KMS-11 (cell line): ENCODE data around the gene UTS2B.

Experiments used
- H2AFZ ChIP-seq: fragments of 200-600 bp; sonication (generic); 2 replicates; pipeline ENCODE4 v1.6.1; 2016; ENCODE audit warnings: antibody characterized with exemption, mixed run types, low read depth
- H3K27ac ChIP-seq: fragments of 200-600 bp; sonication (generic); 2 replicates; pipeline ENCODE4 v1.6.1; 2016; ENCODE audit warnings: mild to moderate bottlenecking, mixed run types
- H3K27me3 ChIP-seq: fragments of 200-600 bp; sonication (generic); 2 replicates; pipeline ENCODE4 v1.6.1; 2017; ENCODE audit warnings: mild to moderate bottlenecking, low read depth, mixed run types, moderate library complexity; ENCODE audit not compliant: insufficient read depth
- H3K36me3 ChIP-seq: fragments of 200-600 bp; sonication (generic); 2 replicates; pipeline ENCODE4 v1.6.1; 2017; ENCODE audit warnings: mild to moderate bottlenecking, mixed run types; ENCODE audit not compliant: insufficient read depth
- H3K4me1 ChIP-seq: fragments of 200-600 bp; sonication (generic); 2 replicates; pipeline ENCODE4 v1.6.1; 2016; ENCODE audit warnings: mild to moderate bottlenecking, low read depth, mixed run types; ENCODE audit not compliant: poor library complexity, severe bottlenecking
- H3K4me2 ChIP-seq: fragments of 200-600 bp; sonication (generic); 2 replicates; pipeline ENCODE4 v1.7.0; 2016; ENCODE audit warnings: mild to moderate bottlenecking, mixed run types
- H3K4me3 ChIP-seq: fragments of 200-600 bp; sonication (generic); IDR thresholded peaks from 2 replicates; pipeline ENCODE4 v1.6.1; 2017; ENCODE audit warnings: low read depth, low read length, mixed read lengths; ENCODE audit not compliant: insufficient read depth
- H3K79me2 ChIP-seq: fragments of 200-600 bp; sonication (generic); 2 replicates; pipeline ENCODE4 v1.6.1; 2016; ENCODE audit warnings: low read depth, mixed run types; ENCODE audit not compliant: insufficient read depth
- H3K9ac ChIP-seq: fragments of 200-600 bp; sonication (generic); 2 replicates; pipeline ENCODE4 v1.6.1; 2016; ENCODE audit warnings: mild to moderate bottlenecking, mixed run types
- H4K20me1 ChIP-seq: fragments of 200-600 bp; sonication (generic); 2 replicates; pipeline ENCODE4 v1.6.1; 2016; ENCODE audit warnings: mild to moderate bottlenecking, mixed run types; ENCODE audit not compliant: insufficient read depth
- CTCF ChIP-seq: fragments of 200-600 bp; sonication (generic); conservative IDR thresholded peaks from 2 replicates; pipeline ENCODE4 v1.6.1; 2017; ENCODE audit warnings: low read depth, mild to moderate bottlenecking, antibody characterized with exemption, low read length, moderate library complexity, mixed read lengths

Gene UTS2B

GRCh38 chr3:191301017-191301416 lies 29.3 kb downstream of the UTS2B start:
- H3K79me2 ChIP-seq, result no peaks in the 10 kb centered on the region
- no peaks in the 10 kb centered on the region for H4K20me1 ChIP-seq
- H3K4me3 ChIP-seq, result no peak overlapping the region
- peaks cover 58% of the 10 kb centered on the region for H3K4me1 ChIP-seq
- no peak overlapping the region for H3K9ac ChIP-seq
- no peaks in the 10 kb centered on the region for H3K36me3 ChIP-seq
- H3K4me2 ChIP-seq, result peak overlapping the region; percentile 90
- no peaks in the 10 kb centered on the region for H3K27me3 ChIP-seq
- H2AFZ ChIP-seq, result no peak overlapping the region
- TF ChIP-seq CTCF, result no peak
- peak overlapping the region; percentile 24; the same call in 1 of the 2 replicates for H3K27ac ChIP-seq

- Histone ChIP-seq H4K20me1 (no peaks in the 10 kb centered on the region), H3K79me2 (no peaks in the 10 kb centered on the region), H3K4me3 (no peak overlapping the region)
These were observed 29.9 kb downstream of the UTS2B start for GRCh38 chr3:191300422-191300821.

GRCh38 chr3:191298846-191299245 lies 31.5 kb downstream of the UTS2B start:
- H3K36me3 ChIP-seq, result no peaks in the 10 kb centered on the region
- TF ChIP-seq CTCF, result no peak
- H3K4me1 ChIP-seq, result peaks cover 79% of the 10 kb centered on the region
- no peak overlapping the region for H3K4me2 ChIP-seq
- H3K27me3 ChIP-seq, result no peaks in the 10 kb centered on the region
- no peak overlapping the region for H3K4me3 ChIP-seq
- H3K9ac ChIP-seq, result no peak overlapping the region
- H3K79me2 ChIP-seq, result no peaks in the 10 kb centered on the region
- H3K27ac ChIP-seq, result no peak overlapping the region
- H2AFZ ChIP-seq, result no peak overlapping the region
- H4K20me1 ChIP-seq, result no peaks in the 10 kb centered on the region

More at GRCh38 chr3:191300422-191300821, 29.9 kb downstream of the UTS2B start:
- Histone ChIP-seq H3K27me3 (no peaks in the 10 kb centered on the region), H3K4me2 (peak overlapping the region; percentile 90), H3K4me1 (peaks cover 64% of the 10 kb centered on the region), H3K9ac (no peak overlapping the region), H2AFZ (peak overlapping the region; percentile 27; the same call in 1 of the 2 replicates), H3K27ac (peak overlapping the region; percentile 24; the same call in 1 of the 2 replicates), H3K36me3 (no peaks in the 10 kb centered on the region)
- no peak for TF ChIP-seq CTCF

- peak overlapping the region; percentile 16; the same call in 1 of the 2 replicates for H3K9ac ChIP-seq
- peak overlapping the region; percentile 75 for H3K4me2 ChIP-seq
- H3K36me3 ChIP-seq, result no peaks in the 10 kb centered on the region
- H3K79me2 ChIP-seq, result no peaks in the 10 kb centered on the region
- peak overlapping the region; percentile 33 for H3K4me3 ChIP-seq
- no peak for TF ChIP-seq CTCF
- H2AFZ ChIP-seq, result peak overlapping the region; percentile 39; the same call in 1 of the 2 replicates
- no peaks in the 10 kb centered on the region for H4K20me1 ChIP-seq
- H3K27ac ChIP-seq, result peak overlapping the region; percentile 59
- H3K4me1 ChIP-seq, result peaks cover 79% of the 10 kb centered on the region
- no peaks in the 10 kb centered on the region for H3K27me3 ChIP-seq
These were observed 34.2 kb downstream of the UTS2B start for GRCh38 chr3:191296041-191296541.
